Keratinocyte (primary cell): ENCODE results near the gene BICRAL. TPM values are rescaled to one million over a fixed set of nuclear protein-coding genes. Genes with fewer than 3 reads are reported as not detected.
A peak's percentile ranks its signal among the peaks of the same experiment; 100 is the strongest.
"Not testable (repeated sequence)": the region's sequence is repeated elsewhere in the genome, so short reads cannot be mapped to it uniquely, and the experiment has no call there.

Experiments used
- DNase-seq: peaks from one replicate; pipeline ENCODE4 v3.0.0-alpha.2; 2011; ENCODE audit warnings: low read depth, missing footprints, low spot score
- FAIRE-seq: peaks from 2 replicates; lab custom pipeline; 2011; peaks lifted over from hg19 to GRCh38; lab: Jason Lieb, UNC
- H2AFZ ChIP-seq: 2 replicates; pipeline ENCODE4 v1.6.0; 2012; ENCODE audit warnings: low read length, control low read depth, inconsistent platforms; ENCODE audit not compliant: control insufficient read depth
- H3K27ac ChIP-seq: 2 replicates; pipeline ENCODE4 v1.5.1; 2011; ENCODE audit warnings: low read length; ENCODE audit not compliant: control insufficient read depth, insufficient read depth
- H3K27me3 ChIP-seq: 3 replicates; pipeline ENCODE4 v1.6.0; 2011; ENCODE audit warnings: low read length; ENCODE audit not compliant: control insufficient read depth, insufficient read depth; ENCODE audit errors: extremely low read depth
- H3K36me3 ChIP-seq, 2 experiments: 2 replicates in 1 of 2; 3 replicates in 1 of 2; pipeline ENCODE4 v1.5.1; 2011; ENCODE audit warnings: low read length in 2 of 2, mild to moderate bottlenecking in 1 of 2; ENCODE audit not compliant: control insufficient read depth in 2 of 2, insufficient read depth in 2 of 2; ENCODE audit errors: extremely low read depth in 1 of 2
- H3K4me1 ChIP-seq: 3 replicates; pipeline ENCODE4 v1.5.1; 2011; ENCODE audit warnings: low read length; ENCODE audit not compliant: control insufficient read depth, insufficient read depth; ENCODE audit errors: extremely low read depth
- H3K4me2 ChIP-seq: 3 replicates; pipeline ENCODE4 v1.6.0; 2011; ENCODE audit warnings: low read depth, low read length; ENCODE audit not compliant: control insufficient read depth, insufficient read depth; ENCODE audit errors: extremely low read depth
- H3K4me3 ChIP-seq, 3 experiments: fragments of 200-600 bp in 1 of 3; sonication (generic) in 1 of 3; 2 replicates in 2 of 3; 3 replicates in 1 of 3; pipeline ENCODE4 v1.5.1; 2011 to 2016; ENCODE audit warnings: low read length in 3 of 3, mild to moderate bottlenecking in 3 of 3, control low read depth in 2 of 3, inconsistent platforms in 1 of 3, low read depth in 1 of 3, mixed read lengths in 1 of 3, mixed run types in 1 of 3, moderate library complexity in 1 of 3; ENCODE audit not compliant: control insufficient read depth in 2 of 3, insufficient read depth in 2 of 3; ENCODE audit errors: extremely low read depth in 1 of 3
- H3K79me2 ChIP-seq: 2 replicates; pipeline ENCODE4 v1.6.0; 2012; ENCODE audit warnings: low read length; ENCODE audit not compliant: control insufficient read depth, insufficient read depth
- H3K9ac ChIP-seq: 3 replicates; pipeline ENCODE4 v1.6.0; 2011; ENCODE audit warnings: low read length; ENCODE audit not compliant: control insufficient read depth, insufficient read depth; ENCODE audit errors: extremely low read depth
- H3K9me1 ChIP-seq: 3 replicates; pipeline ENCODE4 v1.6.0; 2011; ENCODE audit warnings: low read length; ENCODE audit not compliant: control insufficient read depth, insufficient read depth; ENCODE audit errors: extremely low read depth
- H3K9me3 ChIP-seq: 2 replicates; pipeline ENCODE4 v1.5.1; 2012; ENCODE audit warnings: low read depth, low read length; ENCODE audit not compliant: control insufficient read depth
- H4K20me1 ChIP-seq: 3 replicates; pipeline ENCODE4 v1.6.0; 2011; ENCODE audit warnings: low read length; ENCODE audit not compliant: control insufficient read depth, insufficient read depth; ENCODE audit errors: extremely low read depth
- CTCF ChIP-seq, 3 experiments: IDR thresholded peaks in 1 of 3; conservative IDR thresholded peaks in 1 of 3; optimal IDR thresholded peaks in 1 of 3; 2 replicates in 2 of 3; 3 replicates in 1 of 3; pipeline versions ENCODE3 to v1.5.1; 2011; ENCODE audit warnings: low read length in 3 of 3, mild to moderate bottlenecking in 3 of 3, moderate library complexity in 2 of 3, control low read depth in 1 of 3, inconsistent platforms in 1 of 3; ENCODE audit not compliant: insufficient read depth in 2 of 3; ENCODE audit errors: extremely low read depth in 1 of 3
- EZH2 ChIP-seq: IDR thresholded peaks from one replicate; pipeline ENCODE4 v1.6.1; 2012; ENCODE audit warnings: inconsistent platforms, mild to moderate bottlenecking, low read length, moderate library complexity
- dilution Hi-C: fragments of 300-500 bp; cut with MboI; formaldehyde crosslinking; loops from one replicate; pipeline ENCODE4 v1.7.0; 2020; ENCODE audit warnings: low sequenced_read_pairs; ENCODE audit not compliant: extremely low pct_ligation_motif_present
- polyA plus RNA-seq, 5 experiments: library from polyadenylated mRNA; depleted of rRNA in 3 of 5; stranded (reverse) in 3 of 5; stranded (forward) in 1 of 5; unstranded in 1 of 5; fragments of >200 nt; gene quantifications; 1 replicate in 1 of 5; 2 replicates in 3 of 5; 3 replicates in 1 of 5; pipeline versions ENCODE4 v1.2.1 to v1.2.3, GENCODE V29; 2011 to 2012; ENCODE audit warnings: missing spikeins in 2 of 5, low read depth in 1 of 5, low replicate concordance in 1 of 5

The BICRAL gene
- polyA plus RNA-seq, 1 donor (not counting 4 experiments of a cell fraction or from before 2014, with no cell fraction given), result 5.0 TPM

- peaks cover 56% of the 10 kb centered on the region for H3K79me2 ChIP-seq
- H3K36me3 ChIP-seq, result peaks cover 19 to 23% of the 10 kb centered on the region in 2 experiments
- FAIRE-seq, H3K9me3 ChIP-seq, H4K20me1 ChIP-seq, DNase-seq, H3K27me3 ChIP-seq, H2AFZ ChIP-seq, H3K9me1 ChIP-seq, dilution Hi-C loops, H3K4me1 ChIP-seq: not testable (repeated sequence)
- peak in 1 of 3 experiments; percentile 4 for TF ChIP-seq CTCF (optimal IDR thresholded peaks at IDR 0.05 in 1 of 3, IDR thresholded peaks at IDR 0.05 in 1 of 3, conservative IDR thresholded peaks at IDR 0.05 in 1 of 3; ENCODE audit: extremely low read depth in 1 of 3, insufficient read depth in 2 of 3, low read length in 3 of 3)
- H3K4me2 ChIP-seq, result peak overlapping the region; percentile 88
- H3K9ac ChIP-seq, result peak overlapping the region; percentile 94
- H3K27ac ChIP-seq, result peak overlapping the region; percentile 90
- H3K4me3 ChIP-seq, result peak overlapping the region; percentile 84 to 97 (median 85)
Observed at GRCh38 chr6:42880871-42881270, 99.0 kb downstream of the BICRAL start.

GRCh38 chr6:42885702-42886101 lies 103.8 kb downstream of the BICRAL start:
- Histone ChIP-seq H3K9me3 (no peaks in the 10 kb centered on the region), H4K20me1 (no peaks in the 10 kb centered on the region), H3K27me3 (no peaks in the 10 kb centered on the region), H3K27ac (no peak overlapping the region), H3K4me3 (no peak overlapping the region), H3K36me3 (peaks cover 25 to 26% of the 10 kb centered on the region in 2 experiments), H3K4me1 (peaks cover 11% of the 10 kb centered on the region), H3K4me2 (no peak overlapping the region), H3K79me2 (peaks cover 52% of the 10 kb centered on the region), H3K9me1 (no peaks in the 10 kb centered on the region), H3K9ac (no peak overlapping the region), H2AFZ (no peak overlapping the region)
- DNase-seq (no peak), FAIRE-seq (no peak)
- no peak for TF ChIP-seq CTCF (optimal IDR thresholded peaks at IDR 0.05 in 1 of 3, IDR thresholded peaks at IDR 0.05 in 1 of 3, conservative IDR thresholded peaks at IDR 0.05 in 1 of 3; ENCODE audit: extremely low read depth in 1 of 3, insufficient read depth in 2 of 3, low read length in 3 of 3)
- no peak for TF ChIP-seq EZH2
- dilution Hi-C loops, result no loop called here

- FAIRE-seq, dilution Hi-C loops, H3K4me2 ChIP-seq: not testable (repeated sequence)
Observed at GRCh38 chr6:42888201-42888600, 106.3 kb downstream of the BICRAL start.

More at GRCh38 chr6:42888201-42888600, 106.3 kb downstream of the BICRAL start:
- not testable (repeated sequence) for H3K9me1 ChIP-seq, H4K20me1 ChIP-seq, DNase-seq, H3K27ac ChIP-seq, H3K4me3 ChIP-seq, H3K9ac ChIP-seq, H2AFZ ChIP-seq, H3K27me3 ChIP-seq, H3K9me3 ChIP-seq
- peaks cover 27% of the 10 kb centered on the region for H3K79me2 ChIP-seq
- H3K36me3 ChIP-seq, result peaks cover 23 to 25% of the 10 kb centered on the region in 2 experiments
- peaks cover 12% of the 10 kb centered on the region for H3K4me1 ChIP-seq
